Measurements from ENCODE around the gene FZD2.

FZD2 gene

DNA sequence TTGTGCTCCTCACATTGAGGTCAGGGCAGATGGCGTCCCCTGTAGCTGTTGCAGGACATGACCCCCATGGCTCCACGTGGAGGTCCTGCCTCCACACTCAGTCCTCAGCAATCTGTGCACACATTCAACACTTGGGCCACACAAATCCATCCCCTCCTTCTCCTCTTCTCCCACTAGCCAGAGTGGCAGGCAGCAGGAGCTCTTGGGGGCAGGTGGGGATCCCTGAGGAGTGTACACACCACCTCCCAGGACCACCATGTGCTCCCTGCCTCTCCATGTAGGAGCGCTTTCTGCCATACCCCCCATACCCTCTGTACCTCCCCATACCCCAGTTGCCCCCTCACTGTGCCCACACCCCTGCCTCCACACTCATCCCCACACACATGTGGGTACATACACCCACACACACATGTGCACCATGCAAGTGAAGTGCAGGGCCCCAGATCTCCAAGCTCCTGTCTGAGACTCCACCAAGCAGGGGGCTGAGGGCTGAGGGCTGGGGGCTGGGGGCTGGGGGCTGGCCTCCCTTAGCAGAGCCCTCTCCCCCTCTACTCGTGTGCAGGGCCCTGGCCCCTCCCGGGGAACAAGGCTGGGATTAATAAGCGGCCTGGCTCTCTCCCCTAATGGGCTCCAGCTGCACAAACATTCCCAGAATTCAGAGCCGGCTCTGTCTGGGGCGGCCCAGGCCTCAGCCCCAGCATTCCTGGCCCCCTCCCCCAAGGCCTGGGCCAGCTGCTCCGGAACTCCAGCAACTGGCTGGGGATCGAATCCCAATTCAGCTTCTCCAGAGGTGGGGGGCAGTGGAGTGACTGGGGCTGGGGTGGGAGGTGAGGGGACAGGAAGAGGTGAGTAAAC lies 50.8 kb downstream of the FZD2 start:
- no peak for DNase-seq (ENCODE audit: low read depth in 2 of 2)

DNA sequence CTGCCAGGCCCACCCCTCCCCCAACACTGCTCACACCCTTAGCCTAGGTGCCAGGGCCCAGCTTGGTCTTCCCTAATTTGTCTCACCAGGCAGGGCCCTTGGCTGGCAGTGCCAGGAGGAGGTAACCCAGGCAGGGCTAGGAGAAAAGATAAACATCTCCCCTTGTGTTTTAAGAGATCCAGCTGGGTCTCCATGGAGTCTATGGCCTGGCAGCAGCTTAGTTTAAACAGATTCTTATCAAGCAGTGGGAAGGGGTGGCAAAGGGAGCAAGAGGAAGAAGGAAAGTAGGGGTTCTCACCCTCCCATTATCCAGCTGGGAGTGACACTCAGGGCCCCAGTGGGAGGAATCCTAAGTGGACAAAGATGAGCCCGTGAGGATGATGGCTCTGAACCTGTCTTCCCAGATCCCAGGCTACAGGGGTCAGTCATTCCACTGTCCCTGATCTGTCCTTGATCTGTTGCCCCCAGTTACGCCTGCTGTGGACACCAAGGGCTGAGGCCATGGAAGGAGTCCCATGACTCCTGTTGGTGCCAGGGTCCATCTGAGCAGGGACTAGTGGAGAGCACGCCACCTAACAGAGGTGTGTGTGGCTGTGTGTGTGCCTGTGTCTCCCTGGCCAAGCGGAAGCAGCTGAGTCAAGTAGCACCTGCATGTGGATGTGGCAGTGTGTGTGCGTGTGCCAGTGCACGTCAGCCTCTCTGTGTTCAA lies 51.6 kb downstream of the FZD2 start:
- no peak for DNase-seq (ENCODE audit: low read depth in 2 of 2)

DNA sequence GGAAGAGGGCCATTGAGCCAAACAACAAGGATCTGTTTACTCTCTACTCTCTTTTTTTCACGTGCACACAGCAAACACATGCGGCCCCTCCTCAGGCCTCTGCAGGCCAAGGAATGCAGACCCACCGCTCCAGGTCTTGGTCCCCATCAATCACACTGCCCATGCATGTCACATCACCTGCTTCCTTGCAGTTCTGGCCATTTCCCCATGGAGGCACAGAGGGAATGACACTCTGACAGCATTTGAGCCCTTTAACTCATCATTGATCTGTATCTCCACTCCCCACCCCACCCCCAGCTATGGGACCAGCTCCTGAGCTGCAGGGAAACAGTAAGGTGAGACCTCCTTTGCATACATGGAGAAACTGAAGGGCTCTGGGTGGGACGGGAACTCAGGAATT lies 53.0 kb downstream of the FZD2 start:
- DNase-seq (ENCODE audit: low read depth in 2 of 2), result no peak

Measured in activated CD4-positive, alpha-beta T cell treated with anti-CD3 and anti-CD28 coated beads for 24 hours (primary cell).